Effector memory CD8-positive, alpha-beta T cell (primary cell): ENCODE measurements around the gene TP53I13.

Source experiments
- ATAC-seq: fragments of 150-1000 bp; cut with Tn5 transposase; replicated peaks from 2 replicates; pipeline ENCODE4 v1.10.0; 2021; ENCODE audit warnings: mild to moderate bottlenecking, moderate library complexity
- DNase-seq, 3 experiments: peaks; one replicate each; pipeline ENCODE4 v3.0.0; 2021
- H3K27ac Mint-ChIP-seq, 2 donors: one replicate each; pipeline ENCODE4 v1.8.0; 2022; ENCODE audit warnings: mild to moderate bottlenecking in 2 of 2, mixed read lengths in 2 of 2, moderate library complexity in 2 of 2
- H3K27me3 Mint-ChIP-seq, 2 donors: one replicate each; pipeline ENCODE4 v1.8.0; 2022; ENCODE audit warnings: mixed read lengths in 2 of 2
- H3K36me3 Mint-ChIP-seq: one replicate; pipeline ENCODE4 v1.8.0; 2022; ENCODE audit warnings: mild to moderate bottlenecking, moderate library complexity, mixed read lengths; ENCODE audit not compliant: insufficient read depth
- H3K4me1 Mint-ChIP-seq, 2 donors: one replicate each; pipeline ENCODE4 v1.8.0; 2022; ENCODE audit warnings: low read depth in 2 of 2, mixed read lengths in 2 of 2
- H3K4me3 Mint-ChIP-seq, 2 donors: one replicate each; pipeline ENCODE4 v1.8.0; 2022; ENCODE audit warnings: mild to moderate bottlenecking in 2 of 2, mixed read lengths in 2 of 2, moderate library complexity in 2 of 2
- H3K9me3 Mint-ChIP-seq, 2 donors: one replicate each; pipeline ENCODE4 v1.8.0; 2022; ENCODE audit warnings: mixed read lengths in 2 of 2

Gene TP53I13

DNA sequence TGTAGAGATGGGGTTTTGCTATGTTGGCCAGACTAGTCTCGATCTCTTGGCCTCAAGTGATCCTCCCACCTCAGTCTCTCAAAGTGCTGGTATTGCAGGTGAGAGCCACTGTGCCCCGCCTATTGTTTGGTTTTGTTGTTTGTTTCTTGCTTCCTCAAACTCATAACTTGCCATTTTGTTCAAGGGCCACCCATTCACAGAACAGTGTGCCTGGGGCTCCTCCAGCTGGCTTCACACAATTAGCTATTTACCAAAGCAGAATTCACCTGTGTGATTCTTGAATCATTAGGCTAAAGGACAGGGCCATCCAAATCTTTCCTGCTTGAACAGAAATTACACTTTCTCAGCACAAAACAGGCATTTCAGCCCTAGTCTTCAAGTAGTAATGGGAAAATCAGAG, 8.9 kb upstream of the TP53I13 start:
- H3K27ac Mint-ChIP-seq: peak overlapping the region; percentile 85 to 94

DNA sequence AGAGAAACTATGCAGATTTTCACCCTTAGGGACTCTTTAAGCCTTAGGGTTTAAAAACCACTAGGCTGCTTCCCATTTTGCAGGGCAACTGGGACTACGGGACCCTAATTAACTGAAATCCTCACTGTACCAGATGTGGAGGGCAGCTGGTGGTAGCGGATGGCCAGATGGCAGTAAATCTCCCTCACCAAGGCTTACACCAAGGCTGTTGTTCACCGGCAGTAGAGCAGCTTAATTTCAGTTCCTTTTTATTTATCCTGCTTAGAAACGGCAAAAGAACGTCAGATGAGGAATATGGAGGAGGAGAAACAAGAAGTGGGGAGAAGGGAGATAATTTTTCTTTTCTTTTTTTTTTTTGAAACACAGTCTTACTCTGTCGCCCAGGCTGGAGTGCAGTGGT, 8.2 kb upstream of the TP53I13 start:
- peaks cover 26% of the 10 kb centered on the region for H3K36me3 Mint-ChIP-seq
- DNase-seq (no peak), ATAC-seq (no peak)
- peak overlapping the region in 1 of 2 donors; percentile 21 for H3K4me3 Mint-ChIP-seq
- H3K27me3 Mint-ChIP-seq: no peaks in the 10 kb centered on the region
- peaks cover 31 to 44% of the 10 kb centered on the region in 2 donors for H3K4me1 Mint-ChIP-seq
- no peaks in the 10 kb centered on the region for H3K9me3 Mint-ChIP-seq
- H3K27ac Mint-ChIP-seq: peak overlapping the region; percentile 85 to 94

More for the DNA sequence above, 8.9 kb upstream of the TP53I13 start:
- no peaks in the 10 kb centered on the region for H3K9me3 Mint-ChIP-seq
- no peak overlapping the region for H3K4me3 Mint-ChIP-seq
- H3K4me1 Mint-ChIP-seq: peaks cover 31 to 44% of the 10 kb centered on the region in 2 donors
- no peaks in the 10 kb centered on the region for H3K27me3 Mint-ChIP-seq
- no peak for DNase-seq
- H3K36me3 Mint-ChIP-seq: peaks cover 26% of the 10 kb centered on the region
- ATAC-seq: no peak

DNA sequence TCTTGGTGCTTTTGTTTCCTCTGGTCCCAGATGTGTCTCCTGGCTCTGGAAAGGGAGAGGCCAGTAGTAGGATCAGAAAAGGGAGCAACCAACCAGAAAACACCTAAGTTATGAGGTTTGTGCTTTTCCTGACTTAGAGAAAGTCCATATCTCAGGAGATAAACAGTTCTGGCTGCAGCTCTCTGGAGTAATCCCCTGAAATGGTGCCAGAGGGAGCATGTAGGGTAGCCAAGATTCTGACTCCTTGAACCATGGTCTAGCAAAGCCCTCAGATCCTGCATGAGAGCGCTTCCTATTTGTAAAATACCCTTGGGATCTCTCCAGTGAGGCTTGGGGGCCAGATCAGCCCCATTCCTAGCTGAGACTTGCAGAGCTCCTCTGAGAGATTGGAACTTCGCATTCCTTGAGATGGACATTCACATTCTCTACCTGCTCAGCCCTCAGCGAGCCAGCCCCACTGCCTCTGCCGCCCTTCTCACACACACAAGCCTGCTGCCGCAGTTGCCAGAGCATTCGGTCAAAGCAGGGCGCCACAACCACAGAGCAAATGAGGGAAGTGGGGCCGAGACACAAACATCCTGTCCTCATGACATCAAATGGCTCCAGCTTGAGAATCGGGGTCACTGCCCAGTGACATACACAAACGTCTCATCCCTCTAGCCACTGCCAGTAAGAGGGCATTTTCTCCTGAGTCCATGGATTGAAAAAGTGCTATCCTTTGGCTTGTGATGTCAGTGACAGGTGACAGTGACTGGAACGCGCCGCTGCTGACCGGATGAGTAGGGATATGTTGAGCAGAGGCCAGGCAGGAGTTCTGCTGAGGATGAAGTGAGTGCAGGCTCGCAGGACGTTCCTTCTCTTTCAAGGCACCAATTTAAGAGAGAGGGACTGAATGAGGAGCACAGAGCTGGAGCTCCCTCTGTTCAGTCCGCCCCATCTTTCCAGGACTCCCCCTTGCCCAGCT, 6.7 kb upstream of the TP53I13 start:
- DNase-seq (peak in 2 of 3 experiments; percentile 23 to 33), ATAC-seq (peak; percentile 34)
- no peaks in the 10 kb centered on the region for H3K27me3 Mint-ChIP-seq
- H3K9me3 Mint-ChIP-seq: no peaks in the 10 kb centered on the region
- H3K4me1 Mint-ChIP-seq: peaks cover 39 to 46% of the 10 kb centered on the region in 2 donors
- H3K4me3 Mint-ChIP-seq: peak overlapping the region; percentile 29 to 74
- peaks cover 31% of the 10 kb centered on the region for H3K36me3 Mint-ChIP-seq
- peak overlapping the region; percentile 69 to 94 for H3K27ac Mint-ChIP-seq

- H3K4me3 Mint-ChIP-seq: peak overlapping the region in 1 of 2 donors; percentile 74
- H3K27ac Mint-ChIP-seq: peak overlapping the region; percentile 69 to 94
- no peak for ATAC-seq
Measured at GRCh38 chr17:29562615-29563014, 5.9 kb upstream of the TP53I13 start.

DNA sequence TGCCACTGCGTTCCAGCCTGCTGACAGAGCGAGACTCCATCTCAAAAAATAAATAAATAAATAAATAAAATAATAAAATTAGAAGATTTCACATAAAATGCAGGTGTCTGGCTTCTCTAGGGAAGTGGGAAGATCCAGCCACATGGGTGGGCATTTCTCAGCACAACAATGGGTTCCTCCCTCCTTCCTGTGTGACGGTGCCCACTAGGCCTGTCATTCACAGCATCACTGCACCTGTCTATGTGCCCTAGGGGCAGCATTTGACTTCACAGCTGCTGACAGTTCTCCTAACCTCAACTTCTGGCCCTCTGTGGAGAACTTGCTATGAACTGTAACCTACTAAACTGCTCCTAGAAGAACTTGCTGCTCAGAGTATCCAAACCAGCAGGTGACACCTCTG, 4.7 kb upstream of the TP53I13 start:
- peaks cover 43% of the 10 kb centered on the region for H3K36me3 Mint-ChIP-seq
- DNase-seq: peak in 2 of 3 experiments; percentile 33 to 37
- H3K27ac Mint-ChIP-seq: peak overlapping the region; percentile 81 to 93
- ATAC-seq: peak; percentile 24
- no peaks in the 10 kb centered on the region for H3K27me3 Mint-ChIP-seq
- H3K9me3 Mint-ChIP-seq: no peaks in the 10 kb centered on the region
- peaks cover 26 to 35% of the 10 kb centered on the region in 2 donors for H3K4me1 Mint-ChIP-seq
- peak overlapping the region; percentile 97 to 99 for H3K4me3 Mint-ChIP-seq

More at GRCh38 chr17:29562615-29563014, 5.9 kb upstream of the TP53I13 start:
- peaks cover 31 to 38% of the 10 kb centered on the region in 2 donors for H3K4me1 Mint-ChIP-seq
- DNase-seq: no peak
- no peaks in the 10 kb centered on the region for H3K9me3 Mint-ChIP-seq
- H3K27me3 Mint-ChIP-seq: no peaks in the 10 kb centered on the region
- peaks cover 33% of the 10 kb centered on the region for H3K36me3 Mint-ChIP-seq

DNA sequence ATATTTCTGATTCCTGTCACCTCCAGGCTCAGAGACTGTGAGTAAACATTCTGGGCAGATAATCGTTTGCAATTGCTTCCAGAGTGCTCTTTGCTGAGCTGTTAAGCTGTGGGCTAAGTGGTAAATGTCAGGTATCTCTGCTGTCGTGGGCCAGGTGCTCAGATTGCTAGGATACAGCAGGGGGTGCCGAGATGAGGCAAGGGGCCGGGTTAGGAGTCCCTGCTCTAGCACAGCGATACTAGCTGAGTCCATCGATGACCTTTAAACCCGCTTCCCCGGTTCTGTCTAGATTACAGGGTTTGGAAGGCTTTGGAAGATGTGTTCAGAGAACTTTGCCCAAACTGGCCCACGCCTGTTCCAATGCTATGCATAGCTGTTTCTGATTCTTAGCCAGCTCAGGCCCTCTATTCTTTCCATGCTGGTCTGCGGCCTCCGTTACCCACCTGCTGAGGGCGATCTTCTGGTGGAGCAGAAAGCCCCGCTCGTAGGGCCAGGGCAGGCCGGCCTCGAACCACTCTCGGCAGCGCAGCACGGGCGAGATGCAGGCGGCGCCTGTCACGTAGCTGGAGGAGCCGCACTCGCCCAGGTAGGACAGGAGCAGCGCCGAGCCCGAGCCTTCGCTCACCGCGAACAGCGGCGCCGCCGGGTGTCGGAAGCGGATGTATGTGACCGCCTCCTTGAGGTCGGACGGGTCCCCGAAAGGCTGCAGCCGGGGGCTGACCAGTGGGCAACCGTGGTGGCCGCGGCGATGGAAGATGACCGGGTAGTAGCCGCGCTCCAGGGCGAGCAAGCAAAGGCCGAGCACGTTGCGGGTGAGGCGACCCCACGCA, 2.6 kb upstream of the TP53I13 start:
- peak; percentile 56 to 57 (median 57) for DNase-seq
- Mint-ChIP-seq H3K9me3 (no peaks in the 10 kb centered on the region), H3K27me3 (no peaks in the 10 kb centered on the region), H3K4me1 (peaks cover 36 to 40% of the 10 kb centered on the region in 2 donors), H3K4me3 (peak overlapping the region; percentile 97 to 99), H3K36me3 (peaks cover 43% of the 10 kb centered on the region), H3K27ac (peak overlapping the region; percentile 79 to 93)
- peak; percentile 32 for ATAC-seq

- DNase-seq: peak; percentile 51 to 61 (median 56)
- Mint-ChIP-seq H3K27ac (peak within 1 kb of the TSS; percentile 79 to 93), H3K36me3 (peaks cover 41% of the 10 kb centered on the region), H3K27me3 (no peaks in the 10 kb centered on the region), H3K4me3 (peak within 1 kb of the TSS; percentile 97 to 99), H3K9me3 (no peaks in the 10 kb centered on the region), H3K4me1 (peaks cover 38 to 42% of the 10 kb centered on the region in 2 donors)
- peak; percentile 35 for ATAC-seq
Measured at GRCh38 chr17:29566473-29567303, 1.8 kb upstream of the TP53I13 start, which contains the start of gene ABHD15. Gene ABHD15 (minus strand): TSS chr17:29567037. CDS start chr17:29566966, 71 bp downstream.

DNA sequence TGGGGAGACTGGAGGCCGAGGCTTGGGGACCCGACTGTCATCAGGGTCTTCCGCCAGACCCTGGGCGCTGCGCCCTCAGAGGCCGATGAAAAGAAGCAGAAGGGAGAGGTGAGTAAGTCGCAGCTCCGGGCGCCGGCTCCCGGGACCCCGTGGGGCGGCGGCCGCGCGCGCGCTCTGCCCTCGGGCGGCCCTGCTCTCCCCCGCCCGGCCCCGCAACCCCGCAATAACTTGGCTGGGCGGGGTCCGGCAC, 1.3 kb upstream of the TP53I13 start:
- H3K36me3 Mint-ChIP-seq: peaks cover 36% of the 10 kb centered on the region
- H3K4me1 Mint-ChIP-seq: peaks cover 37 to 38% of the 10 kb centered on the region in 2 donors

DNA sequence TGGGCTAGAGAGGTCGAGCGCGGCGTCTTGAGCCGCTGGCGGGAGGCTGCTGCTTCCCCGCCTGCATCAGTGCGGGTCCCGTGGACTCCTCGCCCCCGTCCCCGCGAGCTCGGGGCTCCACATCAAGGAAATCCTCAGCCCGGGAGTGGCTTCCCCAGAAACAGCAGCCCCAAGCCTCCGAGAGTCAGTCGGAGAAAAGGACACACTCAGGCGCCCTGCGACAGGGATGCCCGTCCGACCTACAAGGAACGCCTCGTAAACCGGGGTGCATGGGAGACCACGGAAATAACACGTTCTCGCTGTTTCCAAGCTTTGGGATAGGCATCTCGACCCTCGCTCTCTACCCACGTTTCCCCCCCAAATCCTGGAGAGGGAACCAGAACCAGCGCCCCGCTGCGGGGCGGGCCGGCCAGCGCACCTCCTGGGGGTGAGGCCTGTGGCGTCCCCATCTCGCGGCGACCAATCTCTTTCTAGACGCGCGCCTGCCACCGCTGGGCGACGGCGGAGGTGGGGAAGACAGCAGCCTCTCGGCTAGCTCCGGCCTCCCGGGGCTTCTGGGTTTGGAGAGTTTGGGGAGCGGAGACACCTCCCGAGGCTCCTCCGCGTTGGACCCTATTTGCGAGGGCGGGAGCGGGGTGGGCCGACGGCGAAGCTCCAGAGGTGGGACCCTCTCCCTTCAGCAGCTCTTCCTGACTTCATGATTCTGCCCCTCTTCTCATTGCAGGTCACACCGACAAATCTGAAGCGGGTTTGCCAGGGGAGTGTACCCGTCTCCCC, 759 bp upstream of the TP53I13 start:
- Mint-ChIP-seq H3K9me3 (no peaks in the 10 kb centered on the region), H3K4me3 (peak overlapping the region; percentile 97 to 99), H3K36me3 (peaks cover 36% of the 10 kb centered on the region), H3K4me1 (peaks cover 32 to 35% of the 10 kb centered on the region in 2 donors), H3K27ac (peak overlapping the region; percentile 79 to 91), H3K27me3 (no peaks in the 10 kb centered on the region)
- ATAC-seq (peak; percentile 58), DNase-seq (peak; percentile 69 to 71 (median 71))

More for the DNA sequence above, 1.3 kb upstream of the TP53I13 start:
- DNase-seq (no peak), ATAC-seq (peak; percentile 7)
- peak overlapping the region; percentile 97 to 99 for H3K4me3 Mint-ChIP-seq
- H3K27me3 Mint-ChIP-seq: no peaks in the 10 kb centered on the region
- H3K27ac Mint-ChIP-seq: peak overlapping the region in 1 of 2 donors; percentile 91
- H3K9me3 Mint-ChIP-seq: no peaks in the 10 kb centered on the region

DNA sequence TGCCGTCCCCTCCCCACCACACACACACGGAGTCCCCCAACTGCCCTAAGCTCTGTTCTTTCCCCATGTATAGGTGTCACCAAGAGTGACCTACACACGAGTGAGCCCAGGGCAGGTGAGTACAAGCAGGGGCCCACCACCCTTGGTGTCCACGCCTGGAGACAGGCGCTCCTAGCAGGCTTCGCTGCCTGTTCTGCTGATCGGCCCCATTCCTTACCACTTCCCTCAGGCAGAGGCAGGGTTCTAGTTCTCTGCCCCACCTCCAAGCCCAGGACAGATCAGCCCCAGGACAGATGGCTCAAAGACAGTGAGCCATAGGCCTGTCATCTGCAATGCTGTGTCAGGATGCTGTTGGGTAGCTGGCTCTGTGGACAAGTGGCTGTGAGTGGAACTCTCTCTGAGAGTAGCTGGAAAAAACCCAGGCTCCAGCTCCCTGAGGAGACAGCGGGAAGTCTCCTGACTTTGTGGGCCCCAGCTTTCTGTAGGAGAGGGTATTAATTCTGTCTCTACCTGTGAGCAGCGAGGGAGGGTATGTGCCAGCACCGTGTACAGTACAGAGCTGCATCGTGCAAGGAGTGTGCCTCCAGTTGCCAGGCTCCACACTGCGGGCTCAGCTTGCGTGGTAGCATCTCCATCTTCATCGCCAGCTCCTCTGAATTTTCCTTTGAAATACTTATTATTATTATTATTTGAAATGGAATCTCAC, 897 bp downstream of the TP53I13 start:
- Mint-ChIP-seq H3K9me3 (no peaks in the 10 kb centered on the region), H3K4me3 (peak overlapping the region; percentile 97 to 99), H3K4me1 (peaks cover 25 to 28% of the 10 kb centered on the region in 2 donors), H3K36me3 (peaks cover 42% of the 10 kb centered on the region), H3K27ac (peak overlapping the region in 1 of 2 donors; percentile 91), H3K27me3 (no peaks in the 10 kb centered on the region)
- DNase-seq: no peak
- no peak for ATAC-seq

- peaks cover 22 to 25% of the 10 kb centered on the region in 2 donors for H3K4me1 Mint-ChIP-seq
- DNase-seq (no peak), ATAC-seq (no peak)
- peaks cover 52% of the 10 kb centered on the region for H3K36me3 Mint-ChIP-seq
- H3K27ac Mint-ChIP-seq: peak overlapping the region; percentile 33 to 64
- no peaks in the 10 kb centered on the region for H3K9me3 Mint-ChIP-seq
- no peaks in the 10 kb centered on the region for H3K27me3 Mint-ChIP-seq
- peak overlapping the region; percentile 4 to 18 for H3K4me3 Mint-ChIP-seq
Measured at GRCh38 chr17:29570521-29570920, 2.0 kb downstream of the TP53I13 start.
